GM18870 (cell line): ENCODE measurements around the gene NMRK1.

Experiments
- ATAC-seq: cut with Tn5 transposase; IDR thresholded peaks from one replicate; pipeline ENCODE4 v1.9.1; 2021; ENCODE audit warnings: moderate library complexity; ENCODE audit not compliant: unreplicated experiment

NMRK1 gene

DNA sequence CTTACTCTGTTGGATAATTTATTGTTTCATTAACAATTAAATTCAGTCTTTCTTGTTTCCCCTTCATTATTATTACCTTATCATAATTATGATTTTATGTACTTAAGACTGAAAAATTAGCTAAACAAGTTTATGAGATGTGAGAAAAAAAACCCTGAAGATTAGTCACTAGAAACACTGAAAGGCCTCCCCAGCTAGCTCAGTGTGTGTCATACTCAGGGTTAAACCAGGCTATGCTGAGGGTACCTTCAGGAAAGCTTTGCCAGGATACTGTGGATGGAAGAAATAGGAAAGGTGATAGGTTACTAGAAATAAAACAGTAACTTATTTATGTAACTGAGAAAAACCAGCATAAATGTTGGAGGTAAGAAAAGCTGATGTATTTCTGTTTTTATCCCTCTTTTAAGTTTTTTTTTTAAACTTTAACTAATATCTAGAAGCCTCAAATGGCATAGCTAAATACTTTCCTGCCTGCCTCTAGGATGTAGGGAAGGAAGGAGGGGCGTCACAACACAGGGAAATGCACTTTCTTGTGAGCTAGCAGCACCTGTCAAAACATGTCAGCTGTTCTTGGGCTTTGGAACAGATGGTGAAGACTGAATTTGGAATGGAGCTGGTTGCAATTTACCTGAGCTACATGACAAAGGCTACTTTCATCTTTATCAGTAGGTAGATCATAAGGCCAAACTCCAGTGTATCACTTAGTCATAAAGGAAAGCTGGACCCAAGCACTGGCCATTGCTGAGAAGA is 24.2 kb downstream of the NMRK1 start:
- no peak for ATAC-seq

GRCh38 chr9:75061169-75061568 is 26.8 kb downstream of the NMRK1 start:
- no peak for ATAC-seq

DNA sequence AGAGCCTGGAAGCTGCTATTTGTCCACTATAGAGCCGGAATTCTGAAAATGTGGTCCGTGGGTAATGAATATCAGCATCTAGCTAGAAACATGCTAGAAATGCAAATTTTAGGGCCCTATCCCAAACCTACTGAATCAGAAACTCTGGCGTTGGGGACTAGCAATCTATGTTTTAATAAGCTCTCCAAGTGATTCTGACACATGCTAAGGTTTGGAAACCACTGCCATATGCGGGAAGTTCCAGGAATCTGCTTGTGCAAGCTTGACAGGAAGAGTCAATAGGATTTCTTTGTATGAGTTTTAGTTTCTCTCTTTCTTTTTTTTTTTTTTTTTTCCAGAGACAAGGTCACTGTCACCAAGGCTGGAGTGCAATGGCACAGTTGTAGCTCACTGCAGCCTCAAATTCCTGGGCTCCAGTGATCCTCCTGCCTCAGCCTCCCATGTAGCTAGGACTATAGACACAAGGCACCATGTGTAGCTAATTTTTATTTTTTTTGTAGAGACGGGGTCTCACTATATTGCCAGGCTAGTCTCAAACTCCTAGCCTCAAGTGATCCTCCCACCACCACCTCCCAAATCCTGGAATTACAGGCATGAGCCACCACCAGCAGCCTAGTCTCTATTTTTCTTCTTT is 33.5 kb downstream of the NMRK1 start:
- no peak for ATAC-seq

DNA sequence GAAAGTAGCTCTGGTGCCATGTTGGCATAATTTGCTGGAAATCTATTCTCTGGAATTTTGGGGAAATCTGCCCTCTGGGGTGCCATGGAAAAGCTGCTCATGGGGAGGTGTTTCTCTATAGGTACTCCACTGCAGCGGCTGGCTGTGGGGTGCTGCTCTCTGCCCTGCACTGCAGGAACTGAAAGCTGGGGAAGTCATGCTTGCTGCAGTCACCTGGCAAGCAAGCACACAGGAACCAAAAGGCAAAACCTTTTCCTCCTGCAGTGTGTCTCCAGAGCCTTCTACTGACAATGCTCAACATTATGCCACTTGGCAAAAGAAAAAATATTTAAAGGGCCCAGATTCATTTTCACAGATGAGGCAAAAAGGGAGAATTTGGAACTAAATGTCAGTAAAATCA is 34.1 kb downstream of the NMRK1 start:
- ATAC-seq, result peak; percentile 89

- no peak for ATAC-seq
Measured at GRCh38 chr9:75051285-75051684, 36.7 kb downstream of the NMRK1 start.

DNA sequence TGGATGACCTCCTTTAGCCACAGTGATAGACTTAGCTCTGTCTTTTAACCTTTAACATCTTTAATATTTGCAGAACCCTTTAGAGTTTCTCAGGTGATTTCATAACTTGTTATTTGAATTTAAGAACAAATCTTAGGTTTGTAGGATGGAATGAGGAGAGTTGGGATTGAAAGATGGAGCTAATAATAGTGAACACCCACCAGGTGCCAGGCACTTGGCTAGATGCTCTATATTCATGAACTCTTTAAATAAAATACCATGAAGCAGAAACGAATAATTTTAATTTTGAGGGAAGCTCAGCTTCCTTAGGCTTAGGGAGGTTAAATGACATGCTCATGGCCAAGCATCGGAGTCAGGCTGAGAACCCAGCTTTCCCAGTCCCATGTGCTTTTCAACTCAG is 40.4 kb downstream of the NMRK1 start:
- ATAC-seq, result no peak

GRCh38 chr9:75046725-75047345 is 41.1 kb downstream of the NMRK1 start:
- ATAC-seq, result no peak

GRCh38 chr9:75041041-75041440 is 46.9 kb downstream of the NMRK1 start:
- no peak for ATAC-seq

- no peak for ATAC-seq
Measured at GRCh38 chr9:75039801-75040200, 48.2 kb downstream of the NMRK1 start.

DNA sequence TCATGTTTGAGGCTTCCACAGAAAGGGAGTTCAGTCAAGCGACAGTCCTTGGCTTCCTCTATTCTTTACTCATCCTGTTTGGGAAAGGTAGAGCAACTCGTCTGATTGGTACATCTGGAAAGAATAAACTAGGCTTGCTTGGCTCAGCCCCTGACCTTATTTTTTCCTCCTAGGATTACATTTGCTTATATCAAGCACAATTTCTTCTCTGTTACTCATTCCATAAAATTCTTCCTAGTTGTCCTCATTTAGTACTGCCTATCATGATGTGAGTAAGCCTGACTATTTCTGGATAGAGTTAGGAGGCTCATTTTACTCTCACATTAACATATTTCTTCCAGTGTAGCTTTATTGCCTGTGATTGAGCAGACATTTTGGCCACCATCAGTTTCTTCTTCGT is 48.9 kb downstream of the NMRK1 start:
- no peak for ATAC-seq

- ATAC-seq, result no peak
Measured at GRCh38 chr9:75036793-75037192, 51.2 kb downstream of the NMRK1 start.

- ATAC-seq, result peak; percentile 89
Measured at GRCh38 chr9:75033791-75034473, 54.0 kb downstream of the NMRK1 start.

DNA sequence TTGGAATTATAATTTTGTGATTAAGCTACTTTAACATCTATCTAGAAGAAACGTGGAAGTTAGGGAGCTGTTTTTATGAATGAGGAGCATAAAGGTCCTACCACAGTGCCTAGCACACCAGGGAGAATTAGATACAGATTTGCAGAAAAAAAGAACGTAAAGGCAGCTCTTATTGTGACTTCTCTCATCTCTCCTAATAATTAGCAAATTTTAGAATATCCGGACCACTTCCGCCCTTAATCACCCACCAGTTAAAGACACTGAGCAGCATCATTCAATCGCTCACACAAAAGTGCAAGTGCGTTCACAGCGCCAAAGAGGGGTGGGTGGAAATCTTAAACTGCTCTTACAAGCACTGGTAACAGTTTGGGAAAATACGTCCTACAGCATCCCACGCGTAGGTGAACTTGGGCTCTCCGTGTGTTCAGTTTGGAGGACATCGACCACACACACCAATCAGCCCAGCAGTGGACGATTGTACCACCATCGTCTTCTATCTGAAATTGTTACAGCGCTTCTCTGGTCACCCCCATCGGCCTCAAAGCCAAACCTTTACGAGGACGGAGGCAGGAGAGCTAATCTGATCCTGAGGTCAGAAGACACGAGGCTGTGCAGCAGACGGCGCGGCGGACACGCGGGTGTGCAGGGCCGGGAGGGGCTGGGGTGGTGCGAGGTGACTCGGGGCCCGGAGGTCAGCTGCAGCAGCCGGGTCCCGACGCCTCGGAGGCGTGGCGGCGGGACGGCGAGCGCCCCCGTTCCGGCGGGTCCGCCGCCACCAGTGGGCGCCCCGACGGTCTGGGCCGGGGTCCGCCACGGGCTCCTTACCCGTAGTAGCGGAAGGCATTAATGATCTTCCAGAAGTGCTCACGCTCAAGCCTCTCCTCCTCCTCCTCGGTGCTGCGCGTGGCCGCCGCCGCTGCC is 60.5 kb downstream of the NMRK1 start:
- peak; percentile 37 for ATAC-seq

- ATAC-seq, result no peak
Measured at GRCh38 chr9:75023846-75024245, 64.1 kb downstream of the NMRK1 start.

GRCh38 chr9:75019654-75020053 is 68.3 kb downstream of the NMRK1 start:
- ATAC-seq, result no peak

DNA sequence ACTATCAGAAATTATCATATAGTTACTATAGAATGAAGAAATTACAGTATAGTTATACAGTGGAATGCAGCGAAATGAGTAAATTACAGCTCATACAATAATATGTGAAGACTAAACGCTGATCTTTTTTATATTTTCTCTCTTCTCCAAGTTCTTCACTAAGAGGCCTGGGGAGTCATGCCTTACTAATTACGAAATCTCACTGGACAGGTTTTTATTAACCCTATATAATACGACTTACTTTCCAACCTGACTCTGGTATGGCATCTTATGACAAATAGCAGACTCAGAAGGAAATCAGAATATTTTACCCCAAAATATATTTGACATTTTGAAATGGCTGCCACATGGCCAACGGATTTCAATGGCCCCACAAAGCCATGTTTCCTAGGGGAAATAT is 68.9 kb downstream of the NMRK1 start:
- ATAC-seq, result no peak

- no peak for ATAC-seq
Measured at GRCh38 chr9:75017378-75017777, 70.6 kb downstream of the NMRK1 start.

DNA sequence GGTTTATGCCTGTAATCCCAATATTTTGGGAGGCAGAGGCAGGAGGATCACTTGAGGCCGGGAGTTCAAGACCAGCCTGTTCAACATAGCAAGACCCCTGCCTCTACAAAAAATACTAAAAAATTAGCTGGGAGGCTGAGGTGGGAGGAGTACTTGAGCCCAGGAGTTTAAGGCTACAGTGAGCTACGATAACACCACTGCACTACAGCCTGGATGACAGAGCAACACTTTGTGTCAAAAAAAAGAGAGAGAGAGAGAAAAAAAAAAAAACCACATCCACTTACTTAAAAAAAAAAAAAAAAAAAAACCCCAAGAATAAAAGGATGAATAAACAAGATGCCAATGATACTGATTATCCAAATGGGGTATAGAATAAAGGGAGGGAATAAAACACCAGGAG is 74.2 kb downstream of the NMRK1 start:
- no peak for ATAC-seq
